ENCODE data around the gene CAMTA1. TPM values are rescaled to one million over a fixed set of nuclear protein-coding genes. Genes with fewer than 3 reads are reported as not detected.

The CAMTA1 gene
- total RNA-seq, 5 donors from 2014 or later (not counting 1 experiment from before 2014, with no cell fraction given): 29.7 to 37.4 (median 34.6) TPM

DNA sequence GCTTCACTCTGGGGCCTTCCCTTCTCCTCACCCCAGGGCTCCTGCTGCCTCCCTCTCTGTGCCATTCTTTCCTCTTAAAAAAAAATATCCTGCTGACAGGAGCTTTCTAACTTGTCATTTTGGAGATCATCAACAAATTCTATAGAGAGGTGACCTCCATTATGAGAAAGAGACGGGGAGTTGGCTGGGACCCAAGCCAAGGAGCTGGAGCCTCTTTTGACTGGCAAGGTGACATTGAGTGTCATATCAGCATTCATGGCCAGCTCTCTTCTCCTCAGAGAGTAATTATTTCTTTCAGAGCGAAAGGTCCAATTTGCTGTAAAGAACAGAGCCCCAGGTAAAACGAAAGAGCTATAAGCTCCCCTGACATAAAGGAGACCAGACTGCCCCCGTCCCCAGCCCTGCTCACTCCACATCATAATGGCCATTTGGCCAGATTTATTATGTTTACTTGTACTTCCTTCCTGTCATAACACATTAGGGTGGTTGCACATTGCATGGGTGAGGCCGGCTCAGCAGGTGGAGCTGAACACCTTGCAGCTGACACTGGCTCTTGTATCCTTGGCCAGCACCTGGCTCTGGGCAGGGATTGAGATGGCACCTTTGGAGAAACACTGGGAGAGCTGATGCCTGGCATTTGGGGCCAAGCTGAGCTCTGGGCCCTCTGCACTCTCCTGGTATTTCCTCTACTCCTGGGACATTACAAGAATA is 581.9 kb downstream of the CAMTA1 start:
- H3K4me3 Mint-ChIP-seq: no peak overlapping the region
- no peaks in the 10 kb centered on the region for H3K36me3 Mint-ChIP-seq
- 80% methylated on average over 2 of the region's 5 CpGs for WGBS (ENCODE audit: insufficient coverage)
- H3K9me3 Mint-ChIP-seq: no peaks in the 10 kb centered on the region
- ChIA-PET CTCF (no interaction called here), POLR2A (no interaction called here)
- H3K27me3 Mint-ChIP-seq: no peaks in the 10 kb centered on the region
- Histone ChIP-seq H3K4me3 (ENCODE audit: control insufficient read depth in 1 of 2, extremely low read depth in 1 of 2, low read length in 1 of 2) (no peak overlapping the region), H3K9me3 (no peaks in the 10 kb centered on the region), H3K4me1 (ENCODE audit: control insufficient read depth in 1 of 2, extremely low read depth in 1 of 2, insufficient read depth in 2 of 2, low read length in 2 of 2) (no peaks in the 10 kb centered on the region), H3K36me3 (ENCODE audit: control insufficient read depth in 2 of 2, extremely low read depth in 1 of 2, insufficient read depth in 1 of 2, low read length in 1 of 2) (no peaks in the 10 kb centered on the region), H3K27ac (ENCODE audit: low read length) (no peak overlapping the region), H3K27me3 (replicated peaks in 1 of 2; ENCODE audit: control insufficient read depth in 2 of 2, extremely low read depth in 1 of 2, insufficient read depth in 2 of 2, low read length in 1 of 2) (peaks cover 0 to 5% of the 10 kb centered on the region in 2 experiments)
- no peaks in the 10 kb centered on the region for H3K4me1 Mint-ChIP-seq
- ATAC-seq (replicated peaks in 1 of 4): no peak
- no peak overlapping the region for H3K27ac Mint-ChIP-seq
- DNase-seq: no peak

- Histone ChIP-seq H3K36me3 (ENCODE audit: control insufficient read depth in 2 of 2, extremely low read depth in 1 of 2, insufficient read depth in 1 of 2, low read length in 1 of 2) (no peaks in the 10 kb centered on the region), H3K4me3 (ENCODE audit: control insufficient read depth in 1 of 2, extremely low read depth in 1 of 2, low read length in 1 of 2) (no peak overlapping the region), H3K27me3 (replicated peaks in 1 of 2; ENCODE audit: control insufficient read depth in 2 of 2, extremely low read depth in 1 of 2, insufficient read depth in 2 of 2, low read length in 1 of 2) (peaks cover 0 to 10% of the 10 kb centered on the region in 2 experiments), H3K4me1 (ENCODE audit: control insufficient read depth in 1 of 2, extremely low read depth in 1 of 2, insufficient read depth in 2 of 2, low read length in 2 of 2) (no peaks in the 10 kb centered on the region), H3K9me3 (no peaks in the 10 kb centered on the region), H3K27ac (ENCODE audit: low read length) (no peak overlapping the region)
- DNase-seq (no peak), ATAC-seq (replicated peaks in 1 of 4) (no peak)
- H3K9me3 Mint-ChIP-seq: no peaks in the 10 kb centered on the region
- no peaks in the 10 kb centered on the region for H3K36me3 Mint-ChIP-seq
- H3K27ac Mint-ChIP-seq: no peak overlapping the region
- 79% methylated on average over 6 of the region's 8 CpGs for WGBS (ENCODE audit: insufficient coverage)
- CTCF ChIA-PET: no interaction called here
- H3K27me3 Mint-ChIP-seq: peaks cover 3 to 5% of the 10 kb centered on the region in 2 donors
- H3K4me1 Mint-ChIP-seq: no peaks in the 10 kb centered on the region
- no peak overlapping the region for H3K4me3 Mint-ChIP-seq
- POLR2A ChIA-PET: no interaction called here
These were observed 584.6 kb downstream of the CAMTA1 start for GRCh38 chr1:7369866-7370265.

- Histone ChIP-seq H3K27me3 (replicated peaks in 1 of 2; ENCODE audit: control insufficient read depth in 2 of 2, extremely low read depth in 1 of 2, insufficient read depth in 2 of 2, low read length in 1 of 2) (peaks cover 0 to 12% of the 10 kb centered on the region in 2 experiments), H3K36me3 (ENCODE audit: control insufficient read depth in 2 of 2, extremely low read depth in 1 of 2, insufficient read depth in 1 of 2, low read length in 1 of 2) (no peaks in the 10 kb centered on the region), H3K4me1 (ENCODE audit: control insufficient read depth in 1 of 2, extremely low read depth in 1 of 2, insufficient read depth in 2 of 2, low read length in 2 of 2) (no peaks in the 10 kb centered on the region), H3K4me3 (ENCODE audit: control insufficient read depth in 1 of 2, extremely low read depth in 1 of 2, low read length in 1 of 2) (no peak overlapping the region), H3K9me3 (no peaks in the 10 kb centered on the region), H3K27ac (ENCODE audit: low read length) (no peak overlapping the region)
- H3K27ac Mint-ChIP-seq: no peak overlapping the region
- peaks cover 4 to 9% of the 10 kb centered on the region in 2 donors for H3K27me3 Mint-ChIP-seq
- H3K36me3 Mint-ChIP-seq: no peaks in the 10 kb centered on the region
- ATAC-seq (replicated peaks in 1 of 4) (no peak), DNase-seq (no peak)
- H3K4me3 Mint-ChIP-seq: no peak overlapping the region
- WGBS (ENCODE audit: insufficient coverage): 85% methylated on average over 3 of the region's 6 CpGs
- H3K9me3 Mint-ChIP-seq: no peaks in the 10 kb centered on the region
- ChIA-PET CTCF (no interaction called here), POLR2A (no interaction called here)
- no peaks in the 10 kb centered on the region for H3K4me1 Mint-ChIP-seq
These were observed 586.7 kb downstream of the CAMTA1 start for GRCh38 chr1:7371926-7372325.

DNA sequence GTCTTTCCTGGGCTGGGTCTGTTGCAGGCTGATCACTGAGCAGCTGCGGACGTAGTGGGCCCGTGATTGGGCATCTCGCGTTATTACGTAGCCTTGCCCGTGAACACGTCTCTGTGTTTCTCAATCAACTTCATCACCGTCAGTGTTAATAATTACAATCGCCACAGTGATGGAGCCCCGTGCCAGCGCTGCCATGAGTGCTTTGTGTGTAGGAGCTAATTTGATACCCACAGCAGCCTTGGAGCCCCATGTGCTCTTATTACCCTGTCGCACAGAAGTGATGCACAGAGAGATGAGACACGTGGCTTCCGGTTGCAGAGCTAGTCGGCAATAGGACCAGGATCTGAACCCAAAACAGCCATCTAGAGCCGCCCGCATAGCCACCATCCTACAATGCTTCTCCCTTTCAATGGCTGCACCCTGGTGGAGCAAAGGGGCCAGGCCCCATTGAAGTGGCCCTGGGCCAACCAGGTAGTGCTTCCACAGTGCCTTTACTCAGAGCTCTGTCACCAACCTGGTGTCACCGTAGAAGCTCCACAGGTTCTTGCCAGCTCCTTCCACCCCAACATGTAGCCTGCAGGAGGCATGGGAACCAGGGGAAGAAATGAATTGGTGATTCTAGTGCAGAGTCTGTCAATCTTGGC is 587.3 kb downstream of the CAMTA1 start:
- Histone ChIP-seq H3K36me3 (ENCODE audit: control insufficient read depth in 2 of 2, extremely low read depth in 1 of 2, insufficient read depth in 1 of 2, low read length in 1 of 2) (no peaks in the 10 kb centered on the region), H3K4me3 (ENCODE audit: control insufficient read depth in 1 of 2, extremely low read depth in 1 of 2, low read length in 1 of 2) (no peak overlapping the region), H3K27me3 (replicated peaks in 1 of 2; ENCODE audit: control insufficient read depth in 2 of 2, extremely low read depth in 1 of 2, insufficient read depth in 2 of 2, low read length in 1 of 2) (peaks cover 0 to 15% of the 10 kb centered on the region in 2 experiments), H3K9me3 (no peaks in the 10 kb centered on the region), H3K4me1 (ENCODE audit: control insufficient read depth in 1 of 2, extremely low read depth in 1 of 2, insufficient read depth in 2 of 2, low read length in 2 of 2) (no peaks in the 10 kb centered on the region), H3K27ac (ENCODE audit: low read length) (no peak overlapping the region)
- Mint-ChIP-seq H3K4me1 (no peaks in the 10 kb centered on the region), H3K36me3 (no peaks in the 10 kb centered on the region), H3K27me3 (peaks cover 5 to 9% of the 10 kb centered on the region in 2 donors), H3K9me3 (no peaks in the 10 kb centered on the region), H3K4me3 (no peak overlapping the region), H3K27ac (no peak overlapping the region)
- no peak for DNase-seq
- CTCF ChIA-PET: no interaction called here
- WGBS (ENCODE audit: insufficient coverage): 95% methylated on average over 15 of the region's 19 CpGs
- POLR2A ChIA-PET: no interaction called here
- no peak for ATAC-seq (replicated peaks in 1 of 4)

- no peaks in the 10 kb centered on the region for H3K36me3 ChIP-seq (ENCODE audit: control insufficient read depth in 2 of 2, extremely low read depth in 1 of 2, insufficient read depth in 1 of 2, low read length in 1 of 2)
- CTCF ChIA-PET: no interaction called here
- H3K4me1 ChIP-seq (ENCODE audit: control insufficient read depth in 1 of 2, extremely low read depth in 1 of 2, insufficient read depth in 2 of 2, low read length in 2 of 2): no peaks in the 10 kb centered on the region
- Mint-ChIP-seq H3K36me3 (no peaks in the 10 kb centered on the region), H3K4me1 (no peaks in the 10 kb centered on the region), H3K27me3 (peaks cover 7 to 9% of the 10 kb centered on the region in 2 donors), H3K4me3 (no peak overlapping the region), H3K27ac (no peak overlapping the region), H3K9me3 (no peaks in the 10 kb centered on the region)
- WGBS (ENCODE audit: insufficient coverage): 77% methylated on average over 3 of the region's 11 CpGs
- H3K9me3 ChIP-seq: no peaks in the 10 kb centered on the region
- POLR2A ChIA-PET: no interaction called here
- H3K27ac ChIP-seq (ENCODE audit: low read length): no peak overlapping the region
- no peak overlapping the region for H3K4me3 ChIP-seq (ENCODE audit: control insufficient read depth in 1 of 2, extremely low read depth in 1 of 2, low read length in 1 of 2)
- peaks cover 0 to 15% of the 10 kb centered on the region in 2 experiments for H3K27me3 ChIP-seq (replicated peaks in 1 of 2; ENCODE audit: control insufficient read depth in 2 of 2, extremely low read depth in 1 of 2, insufficient read depth in 2 of 2, low read length in 1 of 2)
- no peak for ATAC-seq (replicated peaks in 1 of 4)
- no peak for DNase-seq
These were observed 588.0 kb downstream of the CAMTA1 start for GRCh38 chr1:7373251-7373650.

GRCh38 chr1:7373876-7374562 is 588.8 kb downstream of the CAMTA1 start:
- no peaks in the 10 kb centered on the region for H3K4me1 ChIP-seq (ENCODE audit: control insufficient read depth in 1 of 2, extremely low read depth in 1 of 2, insufficient read depth in 2 of 2, low read length in 2 of 2)
- no peak overlapping the region for H3K4me3 Mint-ChIP-seq
- 50% methylated on average over 2 of the region's 14 CpGs for WGBS (ENCODE audit: insufficient coverage)
- no peaks in the 10 kb centered on the region for H3K9me3 Mint-ChIP-seq
- ChIA-PET CTCF (no interaction called here), POLR2A (no interaction called here)
- no peaks in the 10 kb centered on the region for H3K4me1 Mint-ChIP-seq
- no peak overlapping the region for H3K27ac ChIP-seq (ENCODE audit: low read length)
- H3K27me3 ChIP-seq (replicated peaks in 1 of 2; ENCODE audit: control insufficient read depth in 2 of 2, extremely low read depth in 1 of 2, insufficient read depth in 2 of 2, low read length in 1 of 2): peaks cover 0 to 18% of the 10 kb centered on the region in 2 experiments
- H3K36me3 Mint-ChIP-seq: no peaks in the 10 kb centered on the region
- no peaks in the 10 kb centered on the region for H3K36me3 ChIP-seq (ENCODE audit: control insufficient read depth in 2 of 2, extremely low read depth in 1 of 2, insufficient read depth in 1 of 2, low read length in 1 of 2)
- H3K9me3 ChIP-seq: no peaks in the 10 kb centered on the region
- ATAC-seq (replicated peaks in 1 of 4) (no peak), DNase-seq (no peak)
- H3K27me3 Mint-ChIP-seq: peaks cover 7 to 9% of the 10 kb centered on the region in 2 donors
- no peak overlapping the region for H3K4me3 ChIP-seq (ENCODE audit: control insufficient read depth in 1 of 2, extremely low read depth in 1 of 2, low read length in 1 of 2)
- no peak overlapping the region for H3K27ac Mint-ChIP-seq

Measured in T-cell (primary cell).